SK-N-MC (cell line): Measurements from ENCODE around the gene RFFL.
"Not testable (repeated sequence)": the region's sequence is repeated elsewhere in the genome, so short reads cannot be mapped to it uniquely, and the experiment has no call there.

ENCODE experiments used
- DNase-seq: peaks from one replicate; pipeline ENCODE4 v3.0.0-alpha.2; 2011; ENCODE audit warnings: low read depth, low spot score
- H3K27ac ChIP-seq: fragments of 200-600 bp; sonication (generic); 2 replicates; pipeline ENCODE4 v1.5.1; 2016; ENCODE audit warnings: mixed run types
- H3K36me3 ChIP-seq: fragments of 200-600 bp; sonication (generic); 2 replicates; pipeline ENCODE4 v1.6.1; 2017; ENCODE audit warnings: antibody characterized with exemption, low read length, mixed read lengths; ENCODE audit not compliant: insufficient read depth
- H3K4me3 ChIP-seq: fragments of 200-600 bp; sonication (generic); 2 replicates; pipeline ENCODE4 v1.5.1; 2016
- H3K9ac ChIP-seq: fragments of 200-600 bp; sonication (generic); 2 replicates; pipeline ENCODE4 v1.8.0; 2017; ENCODE audit warnings: mixed run types, mixed read lengths; ENCODE audit not compliant: insufficient read length
- H3K9me3 ChIP-seq: fragments of 200-600 bp; sonication (generic); 2 replicates; pipeline ENCODE4 v1.6.1; 2017; ENCODE audit warnings: low read depth, mild to moderate bottlenecking, antibody characterized with exemption, low read length, moderate library complexity, mixed read lengths
- EZH2 ChIP-seq: fragments of 200-600 bp; sonication (generic); IDR thresholded peaks from one replicate; pipeline ENCODE4 v1.6.1; 2017; ENCODE audit warnings: antibody characterized with exemption
- FOXP2 ChIP-seq: optimal IDR thresholded peaks from 2 replicates; pipeline ENCODE3; 2011; ENCODE audit warnings: mild to moderate bottlenecking, moderate library complexity; ENCODE audit not compliant: insufficient read depth; ENCODE audit errors: extremely low read length, control extremely low read depth
- POLR2AphosphoS5 ChIP-seq: IDR thresholded peaks from 2 replicates; pipeline ENCODE4 v1.6.1; 2012; ENCODE audit warnings: mild to moderate bottlenecking, low read depth, low read length, borderline replicate concordance

The RFFL gene

GRCh38 chr17:35095741-35096140 lies 32.2 kb upstream of the RFFL start:
- no peak overlapping the region for H3K27ac ChIP-seq
- no peaks in the 10 kb centered on the region for H3K9me3 ChIP-seq
- no peak overlapping the region for H3K4me3 ChIP-seq
- no peak for TF ChIP-seq POLR2AphosphoS5
- H3K36me3 ChIP-seq, result no peaks in the 10 kb centered on the region; the same call in 1 of the 2 replicates
- H3K9ac ChIP-seq, result no peak overlapping the region
- DNase-seq, result no peak

GRCh38 chr17:35094902-35095301 lies 31.4 kb upstream of the RFFL start:
- H3K36me3 ChIP-seq, result no peaks in the 10 kb centered on the region
- H3K27ac ChIP-seq, result no peak overlapping the region
- no peaks in the 10 kb centered on the region for H3K9me3 ChIP-seq
- TF ChIP-seq EZH2, result no peak
- no peak for TF ChIP-seq POLR2AphosphoS5
- TF ChIP-seq FOXP2, result no peak
- H3K4me3 ChIP-seq, result no peak overlapping the region
- DNase-seq, result no peak
- H3K9ac ChIP-seq, result no peak overlapping the region

- H3K27ac ChIP-seq, result not testable (repeated sequence)
These were observed 27.2 kb upstream of the RFFL start for GRCh38 chr17:35090707-35091106.

GRCh38 chr17:35089586-35090296 lies 26.2 kb upstream of the RFFL start:
- H3K27ac ChIP-seq, result no peak overlapping the region; the same call in 1 of the 2 replicates
- no peak for TF ChIP-seq POLR2AphosphoS5
- no peak for TF ChIP-seq EZH2
- TF ChIP-seq FOXP2, result no peak
- H3K36me3 ChIP-seq, result no peaks in the 10 kb centered on the region
- H3K9me3 ChIP-seq, result no peaks in the 10 kb centered on the region
- peak overlapping the region; percentile 66 for H3K9ac ChIP-seq
- no peak for DNase-seq
- H3K4me3 ChIP-seq, result peak overlapping the region; percentile 83

More at GRCh38 chr17:35090707-35091106, 27.2 kb upstream of the RFFL start:
- H3K9me3 ChIP-seq, H3K4me3 ChIP-seq, H3K36me3 ChIP-seq, DNase-seq, H3K9ac ChIP-seq: not testable (repeated sequence)

- H3K27ac ChIP-seq, result no peak overlapping the region; the same call in 1 of the 2 replicates
- H3K4me3 ChIP-seq, result peak overlapping the region; percentile 83
- no peak for DNase-seq
- H3K9me3 ChIP-seq, result no peaks in the 10 kb centered on the region
- TF ChIP-seq POLR2AphosphoS5 (peak; percentile 26; the same call in 1 of the 2 replicates), EZH2 (no peak), FOXP2 (no peak)
- H3K36me3 ChIP-seq, result no peaks in the 10 kb centered on the region
- peak overlapping the region; percentile 66 for H3K9ac ChIP-seq
These were observed 25.5 kb upstream of the RFFL start for GRCh38 chr17:35088881-35089585.

- no peak for DNase-seq
- peak overlapping the region; percentile 61 for H3K9ac ChIP-seq
- TF ChIP-seq EZH2, result no peak
- TF ChIP-seq FOXP2, result no peak
- no peak for TF ChIP-seq POLR2AphosphoS5
These were observed 24.9 kb upstream of the RFFL start for GRCh38 chr17:35088356-35088880.

GRCh38 chr17:35087731-35088355 lies 24.3 kb upstream of the RFFL start:
- no peak overlapping the region for H3K27ac ChIP-seq

More at GRCh38 chr17:35088356-35088880, 24.9 kb upstream of the RFFL start:
- no peaks in the 10 kb centered on the region for H3K9me3 ChIP-seq
- H3K4me3 ChIP-seq, result peak overlapping the region; percentile 83
- H3K36me3 ChIP-seq, result no peaks in the 10 kb centered on the region
- H3K27ac ChIP-seq, result no peak overlapping the region

GRCh38 chr17:35086931-35087573 lies 23.5 kb upstream of the RFFL start:
- no peaks in the 10 kb centered on the region for H3K9me3 ChIP-seq
- H3K4me3 ChIP-seq, result no peak overlapping the region
- no peaks in the 10 kb centered on the region for H3K36me3 ChIP-seq
- no peak overlapping the region for H3K27ac ChIP-seq
- no peak overlapping the region for H3K9ac ChIP-seq
- DNase-seq, result no peak
- no peak for TF ChIP-seq POLR2AphosphoS5
- no peak for TF ChIP-seq FOXP2
- TF ChIP-seq EZH2, result no peak

More at GRCh38 chr17:35087731-35088355, 24.3 kb upstream of the RFFL start:
- Histone ChIP-seq H3K36me3 (no peaks in the 10 kb centered on the region), H3K4me3 (peak overlapping the region; percentile 83; the same call in 1 of the 2 replicates), H3K9ac (no peak overlapping the region), H3K9me3 (no peaks in the 10 kb centered on the region)
- no peak for DNase-seq
- TF ChIP-seq POLR2AphosphoS5, result no peak
- TF ChIP-seq EZH2, result no peak
- no peak for TF ChIP-seq FOXP2

- H3K36me3 ChIP-seq, result no peaks in the 10 kb centered on the region
- no peak overlapping the region for H3K4me3 ChIP-seq
- H3K9ac ChIP-seq, result no peak overlapping the region
- no peak for DNase-seq
- no peak overlapping the region for H3K27ac ChIP-seq
- no peak for TF ChIP-seq POLR2AphosphoS5
- TF ChIP-seq EZH2, result no peak
- TF ChIP-seq FOXP2, result no peak
- H3K9me3 ChIP-seq, result no peaks in the 10 kb centered on the region
These were observed 22.7 kb upstream of the RFFL start for GRCh38 chr17:35086164-35086563.
